Nephron (organoid): Measurements from ENCODE around the gene FXYD6.
A peak's percentile ranks its signal among the peaks of the same experiment; 100 is the strongest.
"Not testable (repeated sequence)": the region's sequence is repeated elsewhere in the genome, so short reads cannot be mapped to it uniquely, and the experiment has no call there.

Experiments used
- H3K27ac Mint-ChIP-seq, 3 experiments: 2 replicates each; pipeline ENCODE4 v1.8.0; 2020; ENCODE audit warnings: mixed read lengths in 3 of 3, mild to moderate bottlenecking in 2 of 3, moderate library complexity in 1 of 3
- H3K27me3 Mint-ChIP-seq: 2 replicates; pipeline ENCODE4 v1.8.0; 2021; ENCODE audit warnings: low read depth, mild to moderate bottlenecking, moderate library complexity, mixed read lengths
- H3K36me3 Mint-ChIP-seq: 2 replicates; pipeline ENCODE4 v1.8.0; 2020; ENCODE audit warnings: low read depth, mixed read lengths
- H3K4me1 Mint-ChIP-seq: 2 replicates; pipeline ENCODE4 v1.8.0; 2020; ENCODE audit warnings: mixed read lengths
- H3K4me3 Mint-ChIP-seq, 3 experiments: 2 replicates each; pipeline ENCODE4 v1.8.0; 2020; ENCODE audit warnings: mild to moderate bottlenecking in 3 of 3, mixed read lengths in 3 of 3, moderate library complexity in 2 of 3
- H3K9me3 Mint-ChIP-seq: 2 replicates; pipeline ENCODE4 v1.8.0; 2020; ENCODE audit warnings: mixed read lengths
- TF ChIP-seq, protein P1 (sequence below), 3 experiments: fragments of 200-600 bp; sonication (generic); IDR thresholded peaks; one replicate each; pipeline ENCODE4 v1.5.0; 2021; ENCODE audit warnings: antibody characterized with exemption in 3 of 3; ENCODE audit not compliant: unreplicated experiment in 3 of 3

Gene FXYD6

GRCh38 chr11:117870103-117870952, 6.1 kb downstream of the FXYD6 start:
- Mint-ChIP-seq H3K4me3 (peak overlapping the region in 1 of 3 experiments; percentile 35), H3K36me3 (peaks cover 14% of the 10 kb centered on the region), H3K4me1 (peaks cover 91% of the 10 kb centered on the region), H3K27me3 (no peaks in the 10 kb centered on the region), H3K27ac (peak overlapping the region; percentile 29 to 81 (median 47)), H3K9me3 (no peaks in the 10 kb centered on the region)
- TF ChIP-seq, protein P1, sequence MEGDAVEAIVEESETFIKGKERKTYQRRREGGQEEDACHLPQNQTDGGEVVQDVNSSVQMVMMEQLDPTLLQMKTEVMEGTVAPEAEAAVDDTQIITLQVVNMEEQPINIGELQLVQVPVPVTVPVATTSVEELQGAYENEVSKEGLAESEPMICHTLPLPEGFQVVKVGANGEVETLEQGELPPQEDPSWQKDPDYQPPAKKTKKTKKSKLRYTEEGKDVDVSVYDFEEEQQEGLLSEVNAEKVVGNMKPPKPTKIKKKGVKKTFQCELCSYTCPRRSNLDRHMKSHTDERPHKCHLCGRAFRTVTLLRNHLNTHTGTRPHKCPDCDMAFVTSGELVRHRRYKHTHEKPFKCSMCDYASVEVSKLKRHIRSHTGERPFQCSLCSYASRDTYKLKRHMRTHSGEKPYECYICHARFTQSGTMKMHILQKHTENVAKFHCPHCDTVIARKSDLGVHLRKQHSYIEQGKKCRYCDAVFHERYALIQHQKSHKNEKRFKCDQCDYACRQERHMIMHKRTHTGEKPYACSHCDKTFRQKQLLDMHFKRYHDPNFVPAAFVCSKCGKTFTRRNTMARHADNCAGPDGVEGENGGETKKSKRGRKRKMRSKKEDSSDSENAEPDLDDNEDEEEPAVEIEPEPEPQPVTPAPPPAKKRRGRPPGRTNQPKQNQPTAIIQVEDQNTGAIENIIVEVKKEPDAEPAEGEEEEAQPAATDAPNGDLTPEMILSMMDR (IDR thresholded peaks at IDR 0.05; ENCODE audit: unreplicated experiment in 3 of 3), result no peak

DNA sequence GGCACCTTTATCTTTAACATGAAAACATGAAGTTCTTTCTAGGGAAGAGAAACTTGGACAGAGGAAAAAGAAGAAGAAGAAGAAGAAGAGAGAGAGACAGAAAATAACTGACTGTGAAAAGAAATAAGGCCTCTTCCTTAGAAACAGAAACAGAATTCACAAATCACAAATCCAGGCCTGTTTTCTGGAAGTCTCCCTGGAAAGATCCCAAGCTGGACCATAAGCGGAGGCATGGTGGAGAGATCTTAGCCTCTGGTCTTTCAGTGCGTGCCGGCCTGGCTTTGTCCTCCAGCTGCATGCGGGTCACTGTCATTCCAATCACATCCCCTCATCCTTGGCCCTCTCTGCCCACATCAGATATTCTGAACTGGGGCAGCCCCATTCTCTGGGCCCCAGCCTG, 6.9 kb downstream of the FXYD6 start:
- Mint-ChIP-seq H3K27me3 (no peaks in the 10 kb centered on the region), H3K36me3 (peaks cover 14% of the 10 kb centered on the region), H3K9me3 (no peaks in the 10 kb centered on the region), H3K4me1 (peaks cover 85% of the 10 kb centered on the region), H3K4me3 (peak overlapping the region in 1 of 3 experiments; percentile 35), H3K27ac (peak overlapping the region; percentile 29 to 81 (median 47))
- TF ChIP-seq, protein P1 (IDR thresholded peaks at IDR 0.05; ENCODE audit: unreplicated experiment in 3 of 3), result no peak

DNA sequence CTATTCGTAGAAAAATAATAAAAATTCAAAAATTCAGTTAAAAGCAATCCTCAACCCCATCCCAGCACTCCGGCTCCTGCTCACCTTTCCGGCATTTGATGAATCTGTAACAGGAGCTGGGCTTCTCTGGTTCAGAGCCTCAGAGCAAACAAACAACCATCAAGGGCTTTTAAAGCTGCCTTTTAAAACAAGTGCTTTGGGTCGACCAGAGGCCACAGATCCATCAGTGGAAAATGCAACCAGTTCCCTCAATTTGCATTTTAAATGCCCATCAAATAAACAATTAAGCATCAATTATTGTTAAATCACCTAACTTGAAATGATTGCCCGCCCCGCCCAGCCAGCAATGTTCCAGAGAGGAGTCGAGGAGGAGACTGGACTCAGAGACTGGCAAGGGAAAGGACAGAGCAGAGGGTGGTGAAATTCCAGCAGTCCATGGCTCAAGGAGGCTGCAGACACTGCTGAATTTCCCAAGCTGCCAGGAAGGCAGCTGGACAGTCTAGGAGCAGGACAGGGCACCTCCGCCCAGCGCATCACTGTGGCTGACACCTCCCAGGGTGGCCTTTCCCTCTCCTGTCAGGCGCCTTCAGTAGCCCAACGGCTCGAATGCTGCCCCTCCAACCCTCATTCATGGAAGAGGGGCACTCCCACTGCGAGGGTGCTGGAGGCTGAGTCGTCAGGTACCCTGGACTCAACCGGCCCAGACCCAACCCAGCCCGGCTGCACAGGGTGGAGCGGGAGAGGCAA, 7.5 kb downstream of the FXYD6 start:
- H3K27ac Mint-ChIP-seq, result peak overlapping the region in 2 of 3 experiments; percentile 47 to 81
- no peaks in the 10 kb centered on the region for H3K27me3 Mint-ChIP-seq
- no peaks in the 10 kb centered on the region for H3K9me3 Mint-ChIP-seq
- H3K4me3 Mint-ChIP-seq, result no peak overlapping the region
- TF ChIP-seq, protein P1 (IDR thresholded peaks at IDR 0.05; ENCODE audit: unreplicated experiment in 3 of 3), result no peak
- H3K36me3 Mint-ChIP-seq, result peaks cover 14% of the 10 kb centered on the region
- peaks cover 83% of the 10 kb centered on the region for H3K4me1 Mint-ChIP-seq

DNA sequence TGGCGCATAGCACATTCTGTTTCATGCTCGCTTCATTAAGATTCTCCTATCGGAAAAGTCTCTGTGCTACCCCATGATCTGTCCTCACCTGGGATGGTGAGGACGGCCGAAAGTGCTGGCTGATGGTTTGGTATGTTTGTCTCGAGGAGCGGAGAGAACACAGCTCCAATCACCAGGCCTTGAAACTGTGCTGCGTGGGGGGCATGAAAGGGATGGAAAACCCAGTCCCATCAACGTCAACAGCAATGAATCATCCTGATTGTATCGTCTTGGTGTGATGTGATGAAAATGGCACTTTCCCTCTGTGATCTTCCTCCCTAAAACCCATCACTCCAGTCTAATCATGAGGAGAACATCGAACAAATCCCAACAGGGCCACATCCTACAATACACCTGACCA, 8.4 kb downstream of the FXYD6 start:
- Mint-ChIP-seq H3K4me3 (no peak overlapping the region), H3K4me1 (peaks cover 82% of the 10 kb centered on the region), H3K36me3 (peaks cover 14% of the 10 kb centered on the region), H3K27me3 (no peaks in the 10 kb centered on the region), H3K27ac (peak overlapping the region in 2 of 3 experiments; percentile 47 to 61), H3K9me3 (no peaks in the 10 kb centered on the region)
- TF ChIP-seq, protein P1 (IDR thresholded peaks at IDR 0.05; ENCODE audit: unreplicated experiment in 3 of 3), result no peak

- TF ChIP-seq, protein P1 (IDR thresholded peaks at IDR 0.05; ENCODE audit: unreplicated experiment in 3 of 3), result no peak
- Mint-ChIP-seq H3K27me3 (no peaks in the 10 kb centered on the region), H3K9me3 (no peaks in the 10 kb centered on the region), H3K4me3 (no peak overlapping the region), H3K27ac (peak overlapping the region in 2 of 3 experiments; percentile 10 to 41), H3K36me3 (peaks cover 14% of the 10 kb centered on the region), H3K4me1 (peaks cover 83% of the 10 kb centered on the region)
Measured at GRCh38 chr11:117866526-117866925, 9.9 kb downstream of the FXYD6 start.

GRCh38 chr11:117865546-117865945, 10.9 kb downstream of the FXYD6 start:
- Mint-ChIP-seq H3K27ac (peak overlapping the region in 2 of 3 experiments; percentile 12 to 41), H3K36me3 (peaks cover 14% of the 10 kb centered on the region), H3K4me1 (peaks cover 86% of the 10 kb centered on the region)
- H3K4me3 Mint-ChIP-seq, H3K9me3 Mint-ChIP-seq, H3K27me3 Mint-ChIP-seq: not testable (repeated sequence)
